Measurements from ENCODE around the gene C7orf57.

The C7orf57 gene

GRCh38 chr7:48041653-48041970, 6.3 kb downstream of the C7orf57 start:
- no peak overlapping the region for H3K4me2 ChIP-seq (ENCODE audit: low read length)
- H2AFZ ChIP-seq (ENCODE audit: low read length): no peak overlapping the region
- no peak overlapping the region for H3K4me3 ChIP-seq (ENCODE audit: low read depth, low read length, poor library complexity, severe bottlenecking)
- H3F3A ChIP-seq (ENCODE audit: insufficient read depth, low read length): no peaks in the 10 kb centered on the region
- no peaks in the 10 kb centered on the region for H3K4me1 ChIP-seq (ENCODE audit: insufficient read depth, low read length, severe bottlenecking)
- H4K20me1 ChIP-seq (ENCODE audit: insufficient read depth, low read length): no peaks in the 10 kb centered on the region
- TF ChIP-seq CTCF (IDR thresholded peaks at IDR 0.05; ENCODE audit: low read length) (no peak), EZH2 (IDR thresholded peaks at IDR 0.05; ENCODE audit: borderline replicate concordance, low read length) (no peak)
- H3K9me2 ChIP-seq (ENCODE audit: low read depth, low read length): no peaks in the 10 kb centered on the region
- no peaks in the 10 kb centered on the region for H3K79me2 ChIP-seq (ENCODE audit: insufficient read depth, low read length)
- no peaks in the 10 kb centered on the region for H3K36me3 ChIP-seq (ENCODE audit: insufficient read depth, low read length)
- no peak overlapping the region for H3K27ac ChIP-seq (ENCODE audit: low read depth, low read length, poor library complexity, severe bottlenecking)
- no peaks in the 10 kb centered on the region for H3K27me3 ChIP-seq (ENCODE audit: insufficient read depth, low read length)
- no peaks in the 10 kb centered on the region for H3K9me3 ChIP-seq (ENCODE audit: low read length)
- no peak overlapping the region for H3K9ac ChIP-seq (ENCODE audit: low read length)

- Histone ChIP-seq H3K27me3 (ENCODE audit: insufficient read depth, low read length) (no peaks in the 10 kb centered on the region), H3K4me3 (ENCODE audit: low read depth, low read length, poor library complexity, severe bottlenecking) (no peak overlapping the region), H3K9me2 (ENCODE audit: low read depth, low read length) (no peaks in the 10 kb centered on the region), H3K4me1 (ENCODE audit: insufficient read depth, low read length, severe bottlenecking) (no peaks in the 10 kb centered on the region), H3K4me2 (ENCODE audit: low read length) (no peak overlapping the region), H3K27ac (ENCODE audit: low read depth, low read length, poor library complexity, severe bottlenecking) (no peak overlapping the region), H3K36me3 (ENCODE audit: insufficient read depth, low read length) (no peaks in the 10 kb centered on the region), H3F3A (ENCODE audit: insufficient read depth, low read length) (no peaks in the 10 kb centered on the region), H3K79me2 (ENCODE audit: insufficient read depth, low read length) (no peaks in the 10 kb centered on the region), H3K9me3 (ENCODE audit: low read length) (no peaks in the 10 kb centered on the region), H3K9ac (ENCODE audit: low read length) (no peak overlapping the region), H2AFZ (ENCODE audit: low read length) (no peak overlapping the region), H4K20me1 (ENCODE audit: insufficient read depth, low read length) (no peaks in the 10 kb centered on the region)
- TF ChIP-seq EZH2 (IDR thresholded peaks at IDR 0.05; ENCODE audit: borderline replicate concordance, low read length) (no peak), CTCF (IDR thresholded peaks at IDR 0.05; ENCODE audit: low read length) (no peak)
Observed at GRCh38 chr7:48042216-48042615, 6.9 kb downstream of the C7orf57 start.

GRCh38 chr7:48042636-48043035, 7.3 kb downstream of the C7orf57 start:
- Histone ChIP-seq H3K9me3 (ENCODE audit: low read length) (no peaks in the 10 kb centered on the region), H3K4me3 (ENCODE audit: low read depth, low read length, poor library complexity, severe bottlenecking) (no peak overlapping the region), H3F3A (ENCODE audit: insufficient read depth, low read length) (no peaks in the 10 kb centered on the region), H3K4me1 (ENCODE audit: insufficient read depth, low read length, severe bottlenecking) (no peaks in the 10 kb centered on the region), H3K4me2 (ENCODE audit: low read length) (no peak overlapping the region), H3K27me3 (ENCODE audit: insufficient read depth, low read length) (no peaks in the 10 kb centered on the region), H3K36me3 (ENCODE audit: insufficient read depth, low read length) (no peaks in the 10 kb centered on the region), H3K9me2 (ENCODE audit: low read depth, low read length) (no peaks in the 10 kb centered on the region), H2AFZ (ENCODE audit: low read length) (no peak overlapping the region), H3K27ac (ENCODE audit: low read depth, low read length, poor library complexity, severe bottlenecking) (no peak overlapping the region), H4K20me1 (ENCODE audit: insufficient read depth, low read length) (no peaks in the 10 kb centered on the region), H3K79me2 (ENCODE audit: insufficient read depth, low read length) (no peaks in the 10 kb centered on the region), H3K9ac (ENCODE audit: low read length) (no peak overlapping the region)
- TF ChIP-seq EZH2 (IDR thresholded peaks at IDR 0.05; ENCODE audit: borderline replicate concordance, low read length): no peak
- no peak for TF ChIP-seq CTCF (IDR thresholded peaks at IDR 0.05; ENCODE audit: low read length)
